Measurements from ENCODE around the gene QRFP.

GRCh38 chr9:130845254-130845653, 51.4 kb downstream of the QRFP start:
- TF ChIP-seq POLR2A (IDR thresholded peaks at IDR 0.05) (no peak), CTCF (IDR thresholded peaks at IDR 0.05) (no peak)
